ENCODE data around the gene ADGRG3.

- TF ChIP-seq POLR2A (IDR thresholded peaks at IDR 0.05; ENCODE audit: low read depth, low read length) (no peak), POLR2AphosphoS5 (IDR thresholded peaks at IDR 0.05; ENCODE audit: low read depth, low read length) (no peak), TAF1 (IDR thresholded peaks at IDR 0.05; ENCODE audit: borderline replicate concordance, low read depth, low read length) (no peak)
Measured at GRCh38 chr16:57658130-57658877, 9.8 kb upstream of the ADGRG3 start.

Measured in GM12892 (cell line).